Activated CD4-positive, CD25-positive, alpha-beta regulatory T cell treated with anti-CD3 and anti-CD28 coated beads, Interleukin-2, amount 50 U/mL, for 24 hours (primary cell): Measurements from ENCODE around the gene UQCC2.

ENCODE experiments used
- ATAC-seq, 2 donors: fragments of 150-1000 bp; cut with Tn5 transposase; one replicate each; pipeline ENCODE4 v1.10.0; 2021; ENCODE audit warnings: mild to moderate bottlenecking in 1 of 2, moderate library complexity in 1 of 2

Gene UQCC2

GRCh38 chr6:33688451-33689147, 22.9 kb downstream of the UQCC2 start:
- no peak for ATAC-seq

- ATAC-seq: no peak
Observed at GRCh38 chr6:33688006-33688405, 23.5 kb downstream of the UQCC2 start.

- ATAC-seq: no peak
Observed at GRCh38 chr6:33686981-33687975, 24.2 kb downstream of the UQCC2 start.

GRCh38 chr6:33686225-33686924, 25.1 kb downstream of the UQCC2 start:
- ATAC-seq: no peak

GRCh38 chr6:33685411-33686224, 25.9 kb downstream of the UQCC2 start:
- ATAC-seq: no peak

- ATAC-seq: no peak
Observed at GRCh38 chr6:33684983-33685382, 26.5 kb downstream of the UQCC2 start.

DNA sequence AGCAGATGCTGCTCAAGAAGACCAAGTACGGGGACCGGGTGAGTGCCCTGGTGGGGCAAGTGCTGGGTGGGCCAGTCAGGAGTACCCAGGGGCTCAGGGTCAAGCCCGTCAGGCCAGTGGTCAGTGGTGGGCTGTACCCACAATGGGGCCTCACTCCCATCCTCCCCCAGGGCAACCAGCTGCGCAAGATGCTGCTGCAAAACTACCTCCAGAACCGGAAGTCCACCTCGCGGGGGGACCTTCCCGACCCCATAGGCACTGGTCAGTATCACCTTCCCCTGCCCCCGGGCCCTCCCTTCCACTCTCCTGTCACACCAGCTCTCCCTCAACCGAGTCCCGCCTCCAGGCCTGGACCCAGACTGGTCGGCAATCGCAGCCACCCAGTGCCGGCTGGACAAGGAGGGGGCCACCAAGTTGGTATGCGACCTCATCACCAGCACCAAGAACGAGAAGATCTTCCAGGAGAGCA, 27.0 kb downstream of the UQCC2 start:
- no peak for ATAC-seq

- ATAC-seq: peak; percentile 9 to 13
Observed at GRCh38 chr6:33683576-33684427, 27.7 kb downstream of the UQCC2 start.

DNA sequence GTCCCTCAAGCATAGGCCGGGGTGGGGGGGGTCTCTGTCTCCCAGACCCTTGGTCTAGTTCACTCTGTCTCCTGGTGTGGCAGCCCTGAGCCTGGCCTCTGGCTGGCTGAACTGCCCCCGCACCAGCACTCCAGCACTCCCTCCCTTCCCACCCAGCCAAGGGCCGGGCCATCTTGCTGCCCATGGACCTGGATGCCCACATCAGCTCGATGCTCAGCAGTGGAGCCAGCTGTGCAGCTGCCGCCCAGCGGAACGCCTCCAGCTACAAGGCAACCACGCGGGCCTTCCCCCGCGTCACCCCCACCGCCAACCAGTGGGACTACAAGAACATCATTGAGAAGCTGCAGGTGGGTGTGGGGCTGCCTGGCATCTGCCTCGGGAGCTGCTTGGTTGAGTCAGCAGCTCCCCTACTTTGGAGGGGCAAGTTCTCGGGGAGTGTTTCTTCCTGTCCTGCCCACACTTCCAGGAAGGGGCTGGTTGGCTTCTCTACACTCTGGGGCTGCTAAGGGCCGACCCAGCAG, 28.4 kb downstream of the UQCC2 start:
- peak; percentile 47 to 51 for ATAC-seq

- no peak for ATAC-seq
Observed at GRCh38 chr6:33682341-33682740, 29.2 kb downstream of the UQCC2 start.

GRCh38 chr6:33679761-33680160, 31.7 kb downstream of the UQCC2 start:
- no peak for ATAC-seq

GRCh38 chr6:33678932-33679490, 32.5 kb downstream of the UQCC2 start:
- no peak for ATAC-seq

DNA sequence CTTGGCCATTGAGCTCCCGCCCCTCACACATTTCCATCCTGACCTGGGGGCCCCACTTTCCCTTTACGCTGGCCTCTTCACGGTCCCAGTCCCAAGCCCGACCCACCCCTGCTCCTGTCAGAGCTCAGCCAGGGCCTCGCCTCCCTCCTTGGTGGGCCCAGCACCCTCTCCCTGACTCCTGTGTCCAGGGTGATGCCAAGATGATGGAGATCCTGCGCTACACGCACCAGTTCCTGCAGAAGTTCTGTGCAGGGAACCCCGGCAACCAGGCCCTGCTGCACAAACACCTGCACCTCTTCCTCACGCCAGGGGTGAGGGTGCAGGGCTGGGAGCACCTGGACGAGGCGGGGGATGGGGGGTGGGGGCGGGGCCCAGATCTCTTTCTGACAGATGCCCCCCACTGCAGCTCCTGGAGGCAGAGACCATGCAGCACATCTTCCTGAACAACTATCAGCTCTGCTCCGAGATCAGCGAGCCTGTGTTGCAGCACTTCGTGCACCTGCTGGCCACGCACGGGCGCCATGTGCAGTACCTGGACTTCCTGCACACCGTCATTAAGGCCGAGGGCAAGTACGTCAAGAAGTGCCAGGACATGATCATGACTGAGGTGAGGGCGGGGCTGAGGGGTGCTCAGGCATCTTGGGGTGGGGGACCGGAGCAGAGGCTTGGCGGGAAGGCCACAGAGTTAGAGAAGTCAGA, 33.1 kb downstream of the UQCC2 start:
- ATAC-seq: no peak

- no peak for ATAC-seq
Observed at GRCh38 chr6:33677689-33678088, 33.8 kb downstream of the UQCC2 start.

DNA sequence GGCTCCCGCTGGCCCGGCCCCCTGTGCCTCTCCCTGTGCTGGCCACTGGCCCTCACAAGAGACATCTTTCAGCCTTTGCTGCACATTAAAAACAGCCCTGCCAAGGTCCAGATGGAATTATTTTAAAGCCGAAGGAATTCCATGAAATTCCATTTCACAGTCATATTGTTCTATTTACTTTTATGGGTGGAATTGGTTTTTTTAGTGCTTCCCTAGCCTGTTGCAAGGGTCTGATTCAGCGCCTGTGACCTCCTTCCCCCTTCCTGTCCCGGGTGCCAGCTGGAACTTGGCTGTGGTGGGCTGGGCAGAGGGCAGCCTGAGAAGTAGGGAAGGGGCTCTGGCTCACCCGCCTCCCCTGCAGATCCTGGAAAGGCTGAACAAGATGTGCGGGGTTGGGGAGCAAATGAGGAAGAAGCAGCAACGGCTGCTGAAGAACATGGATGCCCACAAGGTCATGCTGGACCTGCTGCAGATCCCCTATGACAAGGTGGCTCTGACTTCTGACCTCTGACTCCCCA, 34.3 kb downstream of the UQCC2 start:
- no peak for ATAC-seq

- no peak for ATAC-seq
Observed at GRCh38 chr6:33676416-33677142, 34.9 kb downstream of the UQCC2 start.

DNA sequence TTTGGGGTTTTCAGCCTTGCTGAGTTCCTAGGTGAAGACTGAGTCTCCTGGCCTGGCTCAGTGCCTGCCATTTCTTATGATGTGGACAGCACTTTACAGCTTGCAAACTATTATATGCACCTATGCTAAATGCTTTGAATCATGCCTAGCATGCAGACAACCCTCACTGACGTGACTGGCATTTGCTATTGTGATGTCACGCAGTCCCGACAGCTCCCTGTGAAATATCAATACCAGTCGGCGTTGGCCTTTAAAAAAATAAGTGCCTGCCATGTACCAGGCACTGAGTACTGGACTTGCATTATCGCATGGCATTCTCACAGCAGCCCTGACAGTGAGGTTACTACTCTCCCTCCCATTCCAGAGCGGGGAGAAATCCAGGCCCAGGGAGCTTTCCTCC, 35.5 kb downstream of the UQCC2 start:
- ATAC-seq: no peak

DNA sequence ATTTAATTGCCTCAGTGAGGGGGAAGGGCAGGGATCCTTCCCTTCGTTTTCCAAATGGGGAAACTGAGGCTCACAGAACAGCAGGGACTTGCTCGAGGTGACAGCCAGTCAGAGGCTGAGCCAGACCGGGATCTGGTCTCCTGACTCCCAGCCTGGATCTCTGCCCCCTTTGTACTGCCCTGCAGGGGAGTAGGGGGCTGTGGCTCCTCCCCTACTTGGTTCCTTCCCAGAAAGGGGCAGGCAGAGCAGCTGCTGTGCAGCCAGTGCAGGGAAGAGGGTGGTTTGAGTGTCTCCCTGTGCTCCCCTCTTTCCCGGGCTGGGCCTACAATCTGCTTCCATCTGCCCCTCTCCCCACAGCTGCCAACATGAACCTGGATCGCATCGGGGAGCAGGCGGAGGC, 37.6 kb downstream of the UQCC2 start:
- no peak for ATAC-seq

DNA sequence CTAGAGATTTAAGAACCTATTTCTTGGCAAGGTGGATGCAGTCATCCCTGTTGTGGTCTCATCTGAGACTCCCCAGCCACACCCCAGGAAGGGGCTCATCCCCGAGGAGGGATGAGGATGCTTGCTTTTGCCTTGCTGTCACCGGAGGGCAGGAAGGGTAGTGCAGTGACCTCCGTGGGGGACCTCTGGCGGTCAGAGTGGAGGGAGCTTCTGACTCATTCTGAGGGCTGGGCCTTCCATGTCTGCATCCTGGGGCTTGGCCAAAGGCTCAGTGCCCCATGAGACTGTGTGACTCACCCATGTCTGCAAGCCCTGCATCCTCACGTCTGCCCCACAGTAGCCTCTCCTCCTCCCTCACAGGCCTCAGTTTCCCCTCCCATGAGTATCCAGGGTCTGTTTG, 38.7 kb downstream of the UQCC2 start:
- no peak for ATAC-seq
